Stomach (tissue), 4 donors: ENCODE results near the gene FOXO1.

Experiments
- EP300 ChIP-seq: sonication (generic); formaldehyde crosslinking; IDR thresholded peaks from one replicate; pipeline ENCODE4 v1.6.1; 2017; ENCODE audit warnings: antibody characterized with exemption
- POLR2A ChIP-seq, 4 donors: fragments of 450-650 bp; IDR thresholded peaks; one replicate each; pipeline ENCODE4 v1.6.1; 2016; ENCODE audit warnings: antibody characterized with exemption in 4 of 4, control low read depth in 2 of 4, mild to moderate bottlenecking in 1 of 4, moderate library complexity in 1 of 4
- TF ChIP-seq, protein P1 (sequence below), 7 experiments: fragments of 450-650 bp in 4 of 7; fragments of 200-600 bp in 3 of 7; sonication (generic) in 3 of 7; IDR thresholded peaks; one replicate each; pipeline ENCODE4 v1.5.1; 2016 to 2019; ENCODE audit warnings: antibody characterized with exemption in 7 of 7, control low read depth in 2 of 7, mild to moderate bottlenecking in 1 of 7

GRCh38 chr13:40667622-40667978 is 1.2 kb upstream of the FOXO1 start:
- TF ChIP-seq POLR2A (IDR thresholded peaks at IDR 0.05) (no peak), EP300 (no peak)
- TF ChIP-seq, protein P1, sequence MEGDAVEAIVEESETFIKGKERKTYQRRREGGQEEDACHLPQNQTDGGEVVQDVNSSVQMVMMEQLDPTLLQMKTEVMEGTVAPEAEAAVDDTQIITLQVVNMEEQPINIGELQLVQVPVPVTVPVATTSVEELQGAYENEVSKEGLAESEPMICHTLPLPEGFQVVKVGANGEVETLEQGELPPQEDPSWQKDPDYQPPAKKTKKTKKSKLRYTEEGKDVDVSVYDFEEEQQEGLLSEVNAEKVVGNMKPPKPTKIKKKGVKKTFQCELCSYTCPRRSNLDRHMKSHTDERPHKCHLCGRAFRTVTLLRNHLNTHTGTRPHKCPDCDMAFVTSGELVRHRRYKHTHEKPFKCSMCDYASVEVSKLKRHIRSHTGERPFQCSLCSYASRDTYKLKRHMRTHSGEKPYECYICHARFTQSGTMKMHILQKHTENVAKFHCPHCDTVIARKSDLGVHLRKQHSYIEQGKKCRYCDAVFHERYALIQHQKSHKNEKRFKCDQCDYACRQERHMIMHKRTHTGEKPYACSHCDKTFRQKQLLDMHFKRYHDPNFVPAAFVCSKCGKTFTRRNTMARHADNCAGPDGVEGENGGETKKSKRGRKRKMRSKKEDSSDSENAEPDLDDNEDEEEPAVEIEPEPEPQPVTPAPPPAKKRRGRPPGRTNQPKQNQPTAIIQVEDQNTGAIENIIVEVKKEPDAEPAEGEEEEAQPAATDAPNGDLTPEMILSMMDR (IDR thresholded peaks at IDR 0.05) = no peak
